Measurements from ENCODE around the gene PCDH15.

GRCh38 chr10:54796881-54797280, 4.2 kb downstream of the PCDH15 start:
- TF ChIP-seq CTCF (IDR thresholded peaks at IDR 0.05; ENCODE audit: low read length), result no peak
- TF ChIP-seq EZH2 (optimal IDR thresholded peaks at IDR 0.05; ENCODE audit: low read depth, low read length), result no peak
- no peak for TF ChIP-seq EZH2phosphoT487 (IDR thresholded peaks at IDR 0.05; ENCODE audit: low read length)

Data from MM.1S (cell line).